Upper lobe of right lung (tissue), 1 donor: ENCODE results near the gene FOXD1. TPM values are rescaled to one million over a fixed set of nuclear protein-coding genes. Genes with fewer than 3 reads are reported as not detected.

ENCODE experiments used
- ATAC-seq: fragments of 200-7000 bp; cut with Tn5 transposase; one replicate; pipeline ENCODE4 v1.9.1; 2020; ENCODE audit warnings: mild to moderate bottlenecking, moderate library complexity
- DNase-seq: peaks from one replicate; pipeline ENCODE4 v3.0.0-alpha.2; 2020
- H3K27ac ChIP-seq: fragments of 200-600 bp; one replicate; pipeline ENCODE4 v1.8.0; 2022
- H3K27me3 ChIP-seq: fragments of 200-600 bp; one replicate; pipeline ENCODE4 v1.8.0; 2022; ENCODE audit warnings: mild to moderate bottlenecking
- H3K36me3 ChIP-seq: fragments of 200-600 bp; one replicate; pipeline ENCODE4 v1.8.0; 2022
- H3K4me1 ChIP-seq: fragments of 200-600 bp; one replicate; pipeline ENCODE4 v1.8.0; 2022
- H3K4me3 ChIP-seq: fragments of 200-600 bp; one replicate; pipeline ENCODE4 v1.8.0; 2022; ENCODE audit warnings: mild to moderate bottlenecking
- H3K9me3 ChIP-seq: fragments of 200-600 bp; one replicate; pipeline ENCODE4 v1.8.0; 2022
- intact Hi-C: fragments of 100-400 bp; cut with DNase I; formaldehyde crosslinking; loops from one replicate; pipeline ENCODE4 v1.11.0; 2022
- total RNA-seq: library from RNA; stranded (reverse); fragmentation: NEBNext Ultra II Directional; extraction: Animal tissue kit (Norgen Biotek cat#: 25700); gene quantifications from one replicate; pipeline ENCODE4 v1.2.1, GENCODE V29; 2021
- TF ChIP-seq, protein P1 (sequence below): fragments of 200-600 bp; IDR thresholded peaks from one replicate; pipeline ENCODE4 v1.8.0; 2022; ENCODE audit warnings: antibody characterized with exemption
- donor health status: DM: no; HTN: yes; CAD: no; lungs with severe emphysema.

The FOXD1 gene
- total RNA-seq, 1 donor from 2014 or later, result 1.2 TPM

DNA sequence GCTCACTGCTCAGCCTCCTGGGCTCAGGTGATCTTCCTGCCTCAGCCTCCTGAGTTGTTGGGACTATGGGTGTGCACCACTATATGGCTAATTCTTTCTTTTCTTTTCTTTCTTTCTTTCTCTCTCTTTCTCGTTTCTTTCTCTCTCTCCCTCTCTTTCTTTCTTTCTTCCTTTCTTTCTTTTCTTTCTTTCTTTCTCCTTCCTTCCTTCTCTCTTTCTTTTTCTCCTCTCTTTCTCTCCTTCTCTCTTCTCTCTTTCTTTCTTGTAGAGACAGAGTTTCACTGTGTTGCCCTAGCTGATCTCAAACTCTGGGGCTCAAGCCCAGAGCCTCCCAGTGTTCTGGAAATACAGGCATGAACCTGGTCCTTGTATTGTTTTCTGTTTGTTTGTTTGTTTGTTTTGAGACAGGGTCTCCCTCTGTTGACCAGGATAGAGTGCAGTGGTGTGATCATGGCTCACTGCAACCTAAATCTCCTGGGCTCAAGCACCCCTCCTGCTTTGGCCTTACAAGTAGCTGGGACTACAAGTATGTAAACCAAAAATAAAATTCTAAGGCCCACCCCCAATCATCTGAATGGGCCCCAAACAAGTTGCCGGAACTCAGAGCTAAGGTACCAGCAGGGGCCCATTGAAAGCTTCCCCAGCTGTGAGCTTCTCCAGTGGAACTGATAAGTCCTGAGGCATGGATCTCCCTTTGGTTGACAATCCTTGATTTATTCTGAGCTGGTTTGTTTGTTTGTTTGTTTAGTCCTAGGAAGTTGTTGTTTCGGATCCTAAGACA is 37.7 kb upstream of the FOXD1 start:
- H3K9me3 ChIP-seq, result no peaks in the 10 kb centered on the region
- DNase-seq, result no peak
- no peak overlapping the region for H3K4me3 ChIP-seq
- no peak for ATAC-seq
- peaks cover 7% of the 10 kb centered on the region for H3K27me3 ChIP-seq
- TF ChIP-seq, protein P1, sequence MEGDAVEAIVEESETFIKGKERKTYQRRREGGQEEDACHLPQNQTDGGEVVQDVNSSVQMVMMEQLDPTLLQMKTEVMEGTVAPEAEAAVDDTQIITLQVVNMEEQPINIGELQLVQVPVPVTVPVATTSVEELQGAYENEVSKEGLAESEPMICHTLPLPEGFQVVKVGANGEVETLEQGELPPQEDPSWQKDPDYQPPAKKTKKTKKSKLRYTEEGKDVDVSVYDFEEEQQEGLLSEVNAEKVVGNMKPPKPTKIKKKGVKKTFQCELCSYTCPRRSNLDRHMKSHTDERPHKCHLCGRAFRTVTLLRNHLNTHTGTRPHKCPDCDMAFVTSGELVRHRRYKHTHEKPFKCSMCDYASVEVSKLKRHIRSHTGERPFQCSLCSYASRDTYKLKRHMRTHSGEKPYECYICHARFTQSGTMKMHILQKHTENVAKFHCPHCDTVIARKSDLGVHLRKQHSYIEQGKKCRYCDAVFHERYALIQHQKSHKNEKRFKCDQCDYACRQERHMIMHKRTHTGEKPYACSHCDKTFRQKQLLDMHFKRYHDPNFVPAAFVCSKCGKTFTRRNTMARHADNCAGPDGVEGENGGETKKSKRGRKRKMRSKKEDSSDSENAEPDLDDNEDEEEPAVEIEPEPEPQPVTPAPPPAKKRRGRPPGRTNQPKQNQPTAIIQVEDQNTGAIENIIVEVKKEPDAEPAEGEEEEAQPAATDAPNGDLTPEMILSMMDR, result no peak
- H3K36me3 ChIP-seq, result no peaks in the 10 kb centered on the region
- no peaks in the 10 kb centered on the region for H3K4me1 ChIP-seq
- intact Hi-C loops, result no loop called here
- H3K27ac ChIP-seq, result no peak overlapping the region

DNA sequence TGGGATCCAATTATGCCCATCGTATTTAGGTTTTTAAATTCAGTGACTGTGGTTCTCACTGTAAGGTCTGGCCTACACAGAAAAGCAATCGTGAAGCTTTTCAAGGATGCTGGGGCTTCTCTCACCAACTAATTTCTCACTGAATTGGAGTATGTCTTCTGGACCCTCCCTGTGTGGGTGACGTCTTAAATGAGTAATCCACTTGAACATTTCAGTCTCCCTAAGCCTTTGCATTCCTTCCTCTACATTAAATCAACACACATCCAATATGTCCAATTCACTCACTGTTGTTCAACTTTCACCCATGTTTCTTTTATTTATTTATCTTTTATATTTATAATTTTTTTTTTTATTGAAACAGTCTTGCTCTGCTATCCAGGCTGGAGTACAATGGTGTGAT is 37.1 kb upstream of the FOXD1 start:
- intact Hi-C loops, result no loop called here
- ATAC-seq (no peak), DNase-seq (no peak)
- Histone ChIP-seq H3K27me3 (peaks cover 7% of the 10 kb centered on the region), H3K4me3 (no peak overlapping the region), H3K36me3 (no peaks in the 10 kb centered on the region), H3K9me3 (no peaks in the 10 kb centered on the region), H3K27ac (no peak overlapping the region), H3K4me1 (no peaks in the 10 kb centered on the region)
- TF ChIP-seq, protein P1, result no peak

DNA sequence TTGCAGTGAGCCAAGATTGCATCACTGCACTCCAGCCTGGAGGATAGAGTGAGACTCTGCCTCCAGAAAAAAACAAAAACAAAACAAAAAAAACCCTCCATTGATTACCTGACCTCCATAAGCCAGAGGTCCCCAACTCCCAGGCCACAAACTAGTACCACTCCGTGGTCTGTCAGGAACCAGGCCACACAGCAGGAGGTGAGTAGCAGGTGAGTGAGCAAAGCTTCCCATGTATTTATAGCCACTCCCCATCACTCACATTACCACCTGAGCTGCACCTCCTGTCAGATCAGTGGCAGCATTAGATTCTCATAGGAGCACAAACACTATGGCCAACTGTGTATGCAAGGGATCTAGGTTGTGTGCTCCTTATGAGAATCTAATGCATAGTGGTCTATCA is 35.9 kb upstream of the FOXD1 start:
- TF ChIP-seq, protein P1, result no peak

GRCh38 chr5:73483676-73484075 is 35.1 kb upstream of the FOXD1 start:
- Histone ChIP-seq H3K27me3 (peaks cover 7% of the 10 kb centered on the region), H3K36me3 (no peaks in the 10 kb centered on the region), H3K27ac (no peak overlapping the region), H3K4me1 (no peaks in the 10 kb centered on the region), H3K9me3 (no peaks in the 10 kb centered on the region), H3K4me3 (no peak overlapping the region)
- ATAC-seq, result no peak
- intact Hi-C loops, result no loop called here
- TF ChIP-seq, protein P1, result no peak
- DNase-seq, result no peak

More for the DNA sequence above, 35.9 kb upstream of the FOXD1 start:
- Histone ChIP-seq H3K4me1 (no peaks in the 10 kb centered on the region), H3K9me3 (no peaks in the 10 kb centered on the region), H3K27ac (no peak overlapping the region), H3K4me3 (no peak overlapping the region), H3K27me3 (peaks cover 7% of the 10 kb centered on the region), H3K36me3 (no peaks in the 10 kb centered on the region)
- ATAC-seq (no peak), DNase-seq (no peak)
- intact Hi-C loops, result no loop called here

DNA sequence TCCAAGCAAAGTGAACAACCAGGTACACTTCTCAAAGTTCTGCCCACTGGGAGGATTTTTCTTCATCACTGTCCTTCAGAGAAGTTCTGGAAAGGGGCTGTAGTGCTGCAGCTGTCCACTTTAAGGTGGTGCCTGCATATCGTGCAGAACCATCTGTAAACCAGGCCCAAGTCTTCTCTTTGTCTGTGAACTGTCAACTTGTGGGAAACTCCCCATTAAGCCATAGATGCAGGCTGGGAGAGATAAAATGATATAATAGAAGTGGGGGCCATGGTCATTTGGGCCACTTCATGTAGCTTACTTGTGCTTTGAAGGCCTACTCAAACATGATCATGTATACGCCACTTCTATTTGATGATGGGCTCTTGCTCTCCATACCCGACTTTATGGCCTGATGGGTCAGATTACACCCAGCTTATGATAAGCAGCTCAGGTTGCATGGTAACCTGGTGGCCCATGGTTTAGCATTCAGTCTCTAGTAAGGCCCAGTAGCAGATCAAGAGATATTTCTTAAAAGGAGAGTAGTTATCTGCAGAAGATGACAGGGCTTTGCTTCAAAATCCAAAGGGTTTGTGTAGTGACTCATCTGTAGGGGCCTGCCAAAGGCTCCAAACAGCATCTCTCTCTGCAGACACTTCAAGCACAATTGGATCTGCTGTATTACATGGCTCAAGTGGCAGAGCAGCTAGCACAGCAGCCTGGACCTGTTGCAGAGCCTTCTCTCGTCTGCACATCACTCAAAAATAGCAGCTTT is 34.0 kb upstream of the FOXD1 start:
- Histone ChIP-seq H3K27me3 (peaks cover 15% of the 10 kb centered on the region), H3K36me3 (no peaks in the 10 kb centered on the region), H3K4me3 (no peak overlapping the region), H3K4me1 (no peaks in the 10 kb centered on the region), H3K9me3 (no peaks in the 10 kb centered on the region), H3K27ac (no peak overlapping the region)
- TF ChIP-seq, protein P1, result no peak
- no peak for ATAC-seq
- intact Hi-C loops, result no loop called here
- no peak for DNase-seq
